GM12873 (cell line): ENCODE measurements around the gene NR1I3.

Experiments
- TF ChIP-seq, protein P1 (sequence below): IDR thresholded peaks from 2 replicates; pipeline ENCODE4 v1.5.1; 2012; ENCODE audit warnings: low read depth, mild to moderate bottlenecking, moderate library complexity, low read length, control low read depth; ENCODE audit not compliant: insufficient read depth; ENCODE audit errors: missing control alignments

The NR1I3 gene

GRCh38 chr1:161199506-161200139, 38.4 kb downstream of the NR1I3 start:
- TF ChIP-seq, protein P1, sequence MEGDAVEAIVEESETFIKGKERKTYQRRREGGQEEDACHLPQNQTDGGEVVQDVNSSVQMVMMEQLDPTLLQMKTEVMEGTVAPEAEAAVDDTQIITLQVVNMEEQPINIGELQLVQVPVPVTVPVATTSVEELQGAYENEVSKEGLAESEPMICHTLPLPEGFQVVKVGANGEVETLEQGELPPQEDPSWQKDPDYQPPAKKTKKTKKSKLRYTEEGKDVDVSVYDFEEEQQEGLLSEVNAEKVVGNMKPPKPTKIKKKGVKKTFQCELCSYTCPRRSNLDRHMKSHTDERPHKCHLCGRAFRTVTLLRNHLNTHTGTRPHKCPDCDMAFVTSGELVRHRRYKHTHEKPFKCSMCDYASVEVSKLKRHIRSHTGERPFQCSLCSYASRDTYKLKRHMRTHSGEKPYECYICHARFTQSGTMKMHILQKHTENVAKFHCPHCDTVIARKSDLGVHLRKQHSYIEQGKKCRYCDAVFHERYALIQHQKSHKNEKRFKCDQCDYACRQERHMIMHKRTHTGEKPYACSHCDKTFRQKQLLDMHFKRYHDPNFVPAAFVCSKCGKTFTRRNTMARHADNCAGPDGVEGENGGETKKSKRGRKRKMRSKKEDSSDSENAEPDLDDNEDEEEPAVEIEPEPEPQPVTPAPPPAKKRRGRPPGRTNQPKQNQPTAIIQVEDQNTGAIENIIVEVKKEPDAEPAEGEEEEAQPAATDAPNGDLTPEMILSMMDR = no peak

- TF ChIP-seq, protein P1 = no peak
Measured at GRCh38 chr1:161198897-161199431, 39.0 kb downstream of the NR1I3 start, which contains the start of gene ADAMTS4. TSS of gene ADAMTS4 (minus strand) at chr1:161199054. CDS start at chr1:161198627, 427 bp downstream.

- TF ChIP-seq, protein P1 = no peak
Measured at GRCh38 chr1:161198194-161198896, 39.7 kb downstream of the NR1I3 start.

DNA sequence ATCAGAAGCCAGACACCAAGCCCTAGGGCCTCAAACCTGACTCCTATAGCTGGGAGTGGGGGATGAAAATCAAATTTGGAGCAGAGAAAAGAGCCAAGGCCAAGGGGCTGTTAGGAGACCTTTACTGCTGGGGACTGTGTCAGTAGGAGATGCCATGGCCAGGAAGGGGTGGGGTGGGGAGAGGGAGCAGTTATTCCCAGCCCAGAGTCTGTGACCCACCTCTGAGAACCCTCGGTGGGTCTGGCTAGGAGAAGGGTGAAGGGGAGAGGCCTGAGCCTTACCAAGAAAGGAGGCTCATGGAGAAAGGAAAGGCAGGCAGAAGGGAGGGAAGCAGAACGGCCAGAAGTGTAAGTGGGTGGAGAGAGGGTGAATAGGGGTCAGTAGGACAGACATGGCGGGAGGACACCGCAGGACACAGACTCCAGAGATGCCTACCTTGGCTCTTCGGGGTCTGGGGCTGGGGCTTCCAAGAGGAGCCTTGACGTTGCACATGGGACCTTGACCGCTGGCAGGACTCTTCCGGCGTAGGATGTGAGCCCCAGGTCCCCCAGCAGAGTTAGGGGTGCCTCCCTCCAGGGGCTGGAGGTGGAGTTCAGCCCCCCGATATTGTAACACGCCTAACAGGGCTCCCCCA, 40.3 kb downstream of the NR1I3 start:
- TF ChIP-seq, protein P1 = no peak

DNA sequence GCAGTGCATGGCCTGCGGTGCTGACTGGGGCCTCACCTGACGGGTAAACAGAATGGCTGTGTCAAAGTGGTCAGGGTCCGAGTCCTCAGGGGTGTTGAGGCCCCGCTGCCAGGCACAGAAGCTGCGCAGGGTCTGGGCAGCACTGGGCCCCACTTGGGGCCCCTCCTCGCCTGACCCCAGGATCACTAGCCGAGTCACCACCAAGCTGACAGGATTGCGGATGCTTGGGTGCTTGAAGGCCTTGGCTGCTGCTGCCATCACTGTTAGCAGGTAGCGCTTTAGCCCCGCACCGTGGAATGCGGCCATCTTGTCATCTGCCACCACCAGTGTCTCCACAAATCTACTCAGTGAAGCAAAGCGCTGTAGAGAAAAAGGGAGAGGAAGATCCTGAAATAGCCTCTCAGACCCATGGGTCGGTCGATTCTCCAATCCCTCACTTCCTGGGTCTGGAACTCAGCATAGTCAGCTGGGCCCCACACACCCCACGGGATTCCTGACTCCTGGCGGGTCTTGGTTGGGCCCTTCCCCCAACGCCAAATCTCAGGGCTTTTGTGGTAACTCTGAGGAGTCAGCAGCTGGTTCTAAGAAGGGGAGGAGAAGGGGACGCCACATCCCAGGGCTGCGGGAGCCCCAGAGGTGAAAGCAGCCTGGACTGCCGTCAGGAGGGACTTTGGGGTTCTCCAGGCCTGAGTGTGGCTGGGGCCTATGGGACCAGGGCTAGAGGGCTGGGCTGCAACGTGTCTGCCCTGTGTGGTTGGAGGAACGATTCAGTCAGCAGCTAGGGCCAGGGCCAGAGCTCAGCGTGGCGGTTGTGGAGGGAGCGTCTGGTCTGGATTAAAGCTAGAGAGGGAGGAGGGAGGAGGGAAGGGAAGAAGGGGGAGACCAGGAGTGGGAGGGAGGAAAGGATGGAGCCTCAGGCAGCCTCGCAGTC, 41.2 kb downstream of the NR1I3 start:
- TF ChIP-seq, protein P1 = no peak

- TF ChIP-seq, protein P1 = no peak
Measured at GRCh38 chr1:161196111-161196510, 41.9 kb downstream of the NR1I3 start.
